ENCODE results near the gene ZNF426.

Gene ZNF426

DNA sequence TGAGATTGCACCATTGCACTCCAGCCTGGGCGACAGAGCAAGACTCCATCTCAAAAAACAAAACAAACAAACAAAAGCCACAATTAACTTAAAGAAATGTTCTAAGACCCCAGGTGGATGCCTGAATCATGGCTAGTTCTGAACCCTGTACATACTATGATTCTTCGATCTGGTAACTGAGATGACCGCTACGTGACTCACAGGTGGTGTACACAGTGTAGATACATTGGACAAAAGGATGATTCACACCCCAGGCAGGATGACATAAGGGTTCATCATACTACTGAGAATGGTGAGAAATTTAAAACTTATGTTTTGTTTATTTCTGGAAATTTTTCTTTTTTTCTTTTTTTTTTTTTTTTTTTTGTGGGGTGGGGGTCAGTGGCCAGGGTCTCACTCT, 6.5 kb downstream of the ZNF426 start:
- TF ChIP-seq, protein P1, sequence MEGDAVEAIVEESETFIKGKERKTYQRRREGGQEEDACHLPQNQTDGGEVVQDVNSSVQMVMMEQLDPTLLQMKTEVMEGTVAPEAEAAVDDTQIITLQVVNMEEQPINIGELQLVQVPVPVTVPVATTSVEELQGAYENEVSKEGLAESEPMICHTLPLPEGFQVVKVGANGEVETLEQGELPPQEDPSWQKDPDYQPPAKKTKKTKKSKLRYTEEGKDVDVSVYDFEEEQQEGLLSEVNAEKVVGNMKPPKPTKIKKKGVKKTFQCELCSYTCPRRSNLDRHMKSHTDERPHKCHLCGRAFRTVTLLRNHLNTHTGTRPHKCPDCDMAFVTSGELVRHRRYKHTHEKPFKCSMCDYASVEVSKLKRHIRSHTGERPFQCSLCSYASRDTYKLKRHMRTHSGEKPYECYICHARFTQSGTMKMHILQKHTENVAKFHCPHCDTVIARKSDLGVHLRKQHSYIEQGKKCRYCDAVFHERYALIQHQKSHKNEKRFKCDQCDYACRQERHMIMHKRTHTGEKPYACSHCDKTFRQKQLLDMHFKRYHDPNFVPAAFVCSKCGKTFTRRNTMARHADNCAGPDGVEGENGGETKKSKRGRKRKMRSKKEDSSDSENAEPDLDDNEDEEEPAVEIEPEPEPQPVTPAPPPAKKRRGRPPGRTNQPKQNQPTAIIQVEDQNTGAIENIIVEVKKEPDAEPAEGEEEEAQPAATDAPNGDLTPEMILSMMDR (IDR thresholded peaks at IDR 0.05; ENCODE audit: control insufficient read depth, insufficient read depth, low read depth, low read length, missing control alignments), result no peak
- DNase-seq (ENCODE audit: low read depth), result no peak
- no peak overlapping the region for H3K4me3 ChIP-seq (ENCODE audit: control insufficient read depth, low read depth, low read length)

DNA sequence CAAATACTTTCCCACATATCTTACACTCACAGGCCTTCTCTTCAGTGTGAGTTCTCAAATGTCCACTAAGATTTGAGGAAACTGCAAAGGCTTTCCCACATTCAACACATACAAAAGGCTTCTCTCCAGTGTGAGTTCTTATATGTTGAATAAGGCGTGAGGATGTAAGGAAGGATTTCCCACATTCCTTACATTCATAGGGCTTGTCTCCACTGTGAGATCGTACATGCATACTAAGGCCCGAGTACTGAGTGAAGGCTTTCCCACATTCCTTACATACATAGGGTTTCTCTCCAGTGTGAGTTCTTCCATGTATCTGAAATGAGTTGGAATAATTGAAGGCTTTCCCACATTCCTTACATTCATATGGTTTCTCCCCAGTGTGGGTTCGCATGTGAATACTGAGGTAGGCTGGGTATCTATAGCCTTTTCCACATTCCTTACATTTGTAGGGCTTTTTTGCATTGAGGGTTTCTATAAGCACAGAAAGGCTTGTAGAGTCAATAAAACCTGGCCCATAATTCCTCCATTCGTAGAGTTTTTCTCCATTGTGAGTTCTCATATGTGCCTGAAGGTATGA, 9.6 kb downstream of the ZNF426 start:
- DNase-seq (ENCODE audit: low read depth), result no peak
- TF ChIP-seq, protein P1 (IDR thresholded peaks at IDR 0.05; ENCODE audit: control insufficient read depth, insufficient read depth, low read depth, low read length, missing control alignments), result no peak
- no peak overlapping the region for H3K4me3 ChIP-seq (ENCODE audit: control insufficient read depth, low read depth, low read length)

DNA sequence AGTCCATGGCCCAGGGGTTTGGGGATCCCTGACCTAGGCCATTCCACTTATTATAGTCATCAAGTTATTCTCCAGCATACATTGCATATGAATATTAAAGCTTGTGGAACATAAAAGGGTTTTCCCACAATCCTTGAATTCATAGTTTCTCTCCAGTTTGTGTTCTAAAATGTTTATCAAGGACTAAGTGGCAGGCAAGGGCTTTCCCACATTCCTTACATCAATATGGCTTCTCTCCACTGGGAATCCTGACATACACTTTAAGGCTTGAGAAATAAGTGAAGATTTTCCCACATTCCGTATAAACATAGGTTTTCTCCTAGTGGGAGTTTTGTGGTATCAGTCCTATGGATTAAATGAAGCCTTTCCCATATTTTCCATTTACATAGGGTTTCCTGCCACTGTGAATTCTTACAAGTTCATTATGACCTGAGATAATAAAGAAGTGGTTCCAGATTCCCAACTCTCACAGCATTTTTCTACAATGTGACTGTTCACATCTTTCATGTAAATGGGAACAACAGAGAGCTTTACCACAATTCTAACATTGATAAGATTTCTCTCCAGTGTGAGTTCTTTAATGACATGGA, 14.5 kb downstream of the ZNF426 start:
- TF ChIP-seq, protein P1 (IDR thresholded peaks at IDR 0.05; ENCODE audit: control insufficient read depth, insufficient read depth, low read depth, low read length, missing control alignments), result no peak
- no peak for DNase-seq (ENCODE audit: low read depth)
- no peak overlapping the region for H3K4me3 ChIP-seq (ENCODE audit: control insufficient read depth, low read depth, low read length)

DNA sequence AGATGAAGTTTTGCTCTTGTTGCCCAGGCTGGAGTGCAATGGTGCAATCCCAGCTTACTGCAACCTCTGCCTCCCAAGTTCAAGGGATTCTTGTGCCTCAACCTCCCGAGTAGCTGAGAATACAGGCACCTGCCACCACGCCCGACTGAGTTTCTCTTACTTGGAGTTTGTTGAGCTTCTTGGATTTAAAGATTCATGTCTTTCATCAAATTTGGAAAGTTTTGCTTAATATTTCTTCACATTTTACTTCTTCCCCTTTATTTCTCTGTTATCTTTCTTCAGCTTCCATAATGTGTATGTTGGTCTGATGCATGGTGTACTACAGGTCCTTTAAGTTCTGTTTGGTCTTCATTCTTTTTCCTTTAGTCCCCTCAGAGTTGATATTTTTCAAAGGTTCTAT, 31.2 kb downstream of the ZNF426 start:
- no peak for DNase-seq (ENCODE audit: low read depth)
- TF ChIP-seq, protein P1 (IDR thresholded peaks at IDR 0.05; ENCODE audit: control insufficient read depth, insufficient read depth, low read depth, low read length, missing control alignments), result no peak
- H3K4me3 ChIP-seq (ENCODE audit: control insufficient read depth, low read depth, low read length), result no peak overlapping the region

DNA sequence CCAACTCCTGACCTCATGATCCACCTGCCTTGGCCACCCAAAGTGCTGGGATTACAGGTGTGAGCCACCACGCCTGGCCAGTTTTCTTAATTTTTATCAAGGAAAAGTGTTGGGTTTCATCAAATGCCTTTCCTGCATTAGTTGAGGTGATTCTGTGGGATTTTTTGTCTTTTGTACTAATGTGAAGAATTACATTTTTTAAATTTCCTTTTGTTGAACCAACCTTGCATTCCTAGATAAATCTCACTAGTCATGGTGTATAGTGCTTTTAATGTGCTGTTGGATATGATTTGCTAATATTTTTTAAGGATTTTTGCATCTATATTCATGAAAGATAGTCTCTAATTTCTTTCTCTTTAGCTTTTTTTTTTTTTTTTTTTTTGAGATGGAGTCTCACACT, 37.6 kb downstream of the ZNF426 start:
- no peak overlapping the region for H3K4me3 ChIP-seq (ENCODE audit: control insufficient read depth, low read depth, low read length)
- no peak for DNase-seq (ENCODE audit: low read depth)
- TF ChIP-seq, protein P1 (IDR thresholded peaks at IDR 0.05; ENCODE audit: control insufficient read depth, insufficient read depth, low read depth, low read length, missing control alignments), result no peak

DNA sequence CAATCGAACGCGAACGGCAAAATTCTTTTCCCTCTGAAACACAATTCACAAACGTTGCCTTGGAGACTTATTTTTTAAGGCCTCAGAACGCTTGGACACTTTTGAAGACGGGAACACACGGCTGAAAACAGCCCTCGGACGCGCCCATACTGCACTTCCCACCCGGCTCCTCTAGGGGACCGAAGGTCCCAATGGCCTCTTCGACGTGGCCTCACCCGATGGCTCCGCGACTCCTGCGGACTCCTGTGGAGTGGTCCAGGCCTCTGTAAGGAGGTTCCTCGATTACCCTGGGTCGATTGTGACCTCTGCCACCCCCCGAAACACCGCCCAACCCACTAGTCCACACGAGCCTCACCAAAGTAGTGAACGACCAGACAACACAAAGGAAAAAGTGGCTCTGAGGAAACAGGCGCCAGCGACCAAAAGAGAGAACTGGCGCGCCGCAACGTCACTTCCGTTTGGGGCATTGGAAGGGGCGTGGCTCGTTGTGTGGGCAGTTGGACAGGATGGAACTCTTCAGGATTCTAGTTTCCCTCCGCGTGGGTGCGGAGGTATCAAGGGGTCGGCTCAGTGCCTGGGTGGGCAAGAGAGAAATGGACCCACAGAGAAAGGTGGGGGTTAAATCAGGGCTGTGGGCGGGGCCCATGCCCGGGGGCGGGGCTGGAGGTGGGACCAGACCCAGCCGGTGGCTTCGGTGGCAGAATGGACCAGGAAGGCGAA, 40.1 kb downstream of the ZNF426 start, which contains the start of gene ZNF560:
ZNF560 (minus strand) TSS at position 434 of the 720 bp plus-strand sequence. CDS start 23,303 bp downstream, outside the sequence.
- DNase-seq (ENCODE audit: low read depth), result no peak
- peak within 1 kb of the TSS; percentile 56 for H3K4me3 ChIP-seq (ENCODE audit: control insufficient read depth, low read depth, low read length)
- TF ChIP-seq, protein P1 (IDR thresholded peaks at IDR 0.05; ENCODE audit: control insufficient read depth, insufficient read depth, low read depth, low read length, missing control alignments), result peak; percentile 51

Data from AG09309 (cell line).